Stimulated activated CD4-positive, alpha-beta T cell treated with anti-CD3 and anti-CD28 coated beads, Interleukin-4, amount 100 ng/mL, for 24 hours (primary cell): ENCODE measurements around the gene OR10G8.

Experiments used
- DNase-seq: peaks from one replicate; pipeline ENCODE4 v3.0.0-alpha.2; 2020

Gene OR10G8

DNA sequence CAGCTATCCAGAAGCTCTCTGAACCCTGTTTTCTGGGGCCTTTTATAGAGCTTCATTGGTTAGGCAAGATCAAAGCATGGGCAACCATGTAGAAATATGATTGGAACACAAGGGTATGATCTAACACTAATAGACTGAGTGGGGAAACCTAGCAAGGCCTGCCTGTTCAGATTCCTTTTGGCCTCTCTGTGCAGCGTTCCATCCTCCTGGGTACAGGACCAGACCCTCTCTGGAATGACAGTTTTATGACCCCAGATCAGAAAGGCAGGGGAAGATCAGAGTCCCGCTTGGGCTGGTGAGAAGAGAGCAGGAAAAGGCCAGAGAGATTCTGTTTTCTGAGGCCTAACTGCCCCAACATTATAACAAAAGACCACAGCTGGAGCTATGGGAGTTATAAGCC lies 52.0 kb downstream of the OR10G8 start:
- no peak for DNase-seq

DNA sequence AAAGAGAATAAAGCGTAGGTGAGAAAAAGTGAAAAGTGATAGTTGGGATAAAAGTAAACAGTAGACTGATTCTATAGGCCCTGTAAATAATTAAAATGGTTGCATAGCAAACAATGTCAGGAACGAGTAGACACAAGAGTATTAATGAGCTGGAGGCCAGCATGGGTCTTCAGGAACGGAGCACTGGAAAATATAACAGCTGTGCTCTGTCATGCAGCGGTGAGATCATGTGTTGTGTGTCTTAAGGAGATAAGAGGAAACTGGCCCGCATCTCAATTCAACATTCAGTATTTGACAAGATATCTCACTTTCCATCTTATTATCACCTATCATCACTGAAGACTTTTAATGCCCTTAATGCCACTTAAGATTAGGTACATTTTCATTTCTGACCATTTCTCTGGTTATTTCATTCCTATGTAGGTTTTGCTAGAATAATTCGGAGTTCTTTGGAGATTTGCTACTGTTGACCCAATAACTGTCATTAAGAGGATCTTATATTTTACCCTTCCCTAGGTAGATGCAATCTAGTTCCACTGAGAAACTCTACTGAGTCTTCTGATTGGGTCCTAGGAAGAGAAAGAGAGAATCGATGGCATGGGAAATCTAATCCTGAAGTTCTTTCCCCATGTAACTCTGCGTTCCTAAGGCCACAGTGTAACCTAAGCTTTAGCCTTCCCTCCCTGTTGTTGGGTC lies 53.2 kb downstream of the OR10G8 start:
- DNase-seq: no peak
